HUES64 (cell line): ENCODE data around the gene PARP16.

Experiments used
- H3K27ac ChIP-seq: 2 replicates; pipeline ENCODE4 v1.7.0; 2013; ENCODE audit warnings: low read depth, low read length, inconsistent platforms
- H3K27me3 ChIP-seq: 2 replicates; pipeline ENCODE4 v1.6.1; 2013; ENCODE audit warnings: mild to moderate bottlenecking, low read length; ENCODE audit not compliant: insufficient read depth
- H3K36me3 ChIP-seq: 2 replicates; pipeline ENCODE4 v1.6.1; 2013; ENCODE audit warnings: mild to moderate bottlenecking, low read length; ENCODE audit not compliant: insufficient read depth
- H3K4me1 ChIP-seq: 2 replicates; pipeline ENCODE4 v1.6.1; 2013; ENCODE audit warnings: mild to moderate bottlenecking, low read length, moderate library complexity; ENCODE audit not compliant: insufficient read depth
- H3K4me3 ChIP-seq: 2 replicates; pipeline ENCODE4 v1.5.1; 2013; ENCODE audit warnings: mild to moderate bottlenecking, low read length, moderate library complexity
- H3K9ac ChIP-seq: 2 replicates; pipeline ENCODE4 v1.6.1; 2013; ENCODE audit warnings: mild to moderate bottlenecking, low read depth, low read length
- H3K9me3 ChIP-seq: 2 replicates; pipeline ENCODE4 v1.6.1; 2013; ENCODE audit warnings: low read depth, low read length; ENCODE audit not compliant: insufficient read depth
- WGBS: fragments of 150-250, 120-280 bp; methylation state at CpG from one replicate; pipeline ENCODE4 v1.1.7; 2013; ENCODE audit warnings: missing lambda C conversion rate; 5-methylcytosine and 5-hydroxymethylcytosine counted together

The PARP16 gene

GRCh38 chr15:65329288-65329983 is 42.8 kb upstream of the PARP16 start:
- Histone ChIP-seq H3K4me1 (peaks cover 13% of the 10 kb centered on the region), H3K27ac (no peak overlapping the region), H3K36me3 (peaks cover 36% of the 10 kb centered on the region), H3K9ac (no peak overlapping the region), H3K9me3 (no peaks in the 10 kb centered on the region), H3K4me3 (no peak overlapping the region), H3K27me3 (no peaks in the 10 kb centered on the region)
- 96% methylated on average over 21 of the region's 21 CpGs for WGBS

GRCh38 chr15:65328506-65329287 is 42.0 kb upstream of the PARP16 start:
- Histone ChIP-seq H3K36me3 (peaks cover 36% of the 10 kb centered on the region), H3K4me3 (no peak overlapping the region), H3K27me3 (no peaks in the 10 kb centered on the region), H3K27ac (no peak overlapping the region), H3K9me3 (no peaks in the 10 kb centered on the region), H3K4me1 (peaks cover 6% of the 10 kb centered on the region), H3K9ac (no peak overlapping the region)
- WGBS: 96% methylated on average over 21 of the region's 21 CpGs

DNA sequence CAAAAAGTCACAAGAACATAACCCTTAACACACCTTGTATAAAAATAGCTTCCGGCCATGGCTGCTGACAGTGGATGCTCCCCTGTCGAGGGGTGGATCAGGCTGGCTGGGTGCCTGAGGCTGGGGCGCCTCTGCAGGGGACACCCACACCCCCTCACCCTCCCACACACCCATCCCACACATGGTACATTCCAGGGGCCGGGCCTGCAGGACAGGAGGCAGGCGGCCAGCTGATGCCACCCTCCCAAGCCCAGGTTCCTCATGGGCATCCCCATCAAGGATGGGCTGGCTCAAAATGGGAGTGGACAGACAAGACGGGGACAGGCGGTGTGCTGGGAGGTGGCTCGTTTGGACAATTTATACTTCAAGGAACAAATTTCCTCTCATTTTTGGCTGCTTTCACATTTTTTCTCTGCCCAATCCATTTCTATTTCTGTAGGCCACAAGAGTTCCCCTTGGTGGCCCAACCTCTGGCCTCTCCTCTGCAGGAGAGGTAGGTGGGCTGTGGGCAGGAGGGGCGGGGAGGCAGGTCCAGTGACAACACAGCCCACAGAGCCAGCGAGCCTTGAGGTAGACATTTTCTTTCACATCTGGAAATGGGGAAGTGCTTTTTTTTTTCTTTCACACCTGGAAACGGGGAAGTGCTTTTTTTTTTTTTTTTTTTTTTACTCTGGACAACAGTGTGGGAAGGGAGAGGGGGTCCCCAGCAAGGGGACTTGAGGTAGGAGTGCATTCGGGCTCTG is 41.1 kb upstream of the PARP16 start:
- no peak overlapping the region for H3K27ac ChIP-seq
- no peaks in the 10 kb centered on the region for H3K9me3 ChIP-seq
- 95% methylated on average over 12 of the region's 12 CpGs for WGBS
- no peak overlapping the region for H3K4me3 ChIP-seq
- no peaks in the 10 kb centered on the region for H3K27me3 ChIP-seq
- no peak overlapping the region for H3K9ac ChIP-seq
- H3K4me1 ChIP-seq: no peaks in the 10 kb centered on the region
- peaks cover 34% of the 10 kb centered on the region for H3K36me3 ChIP-seq

- no peaks in the 10 kb centered on the region for H3K27me3 ChIP-seq
Observed at GRCh38 chr15:65326818-65327217, 40.1 kb upstream of the PARP16 start.

DNA sequence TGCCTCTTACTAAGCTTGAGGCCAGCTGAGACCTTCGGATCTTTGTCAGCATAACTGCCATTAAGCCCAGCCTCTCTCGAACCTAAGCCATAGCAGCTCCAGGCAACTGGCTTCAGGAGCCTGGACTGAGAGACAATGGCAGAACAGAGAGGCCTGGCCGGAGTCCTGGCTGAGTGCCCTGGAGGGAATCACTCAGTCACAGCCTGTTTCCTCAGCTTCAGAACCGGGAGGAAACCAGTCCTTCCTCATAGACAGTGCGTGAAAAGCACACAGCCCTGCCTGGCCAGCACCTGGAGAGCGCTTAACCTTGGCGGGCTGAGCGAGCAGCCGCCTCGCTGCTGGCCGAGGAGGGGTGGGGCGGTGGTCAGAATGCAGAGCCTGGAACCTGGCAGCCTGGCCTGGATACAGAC is 39.4 kb upstream of the PARP16 start:
- Histone ChIP-seq H3K27ac (no peak overlapping the region), H3K27me3 (no peaks in the 10 kb centered on the region), H3K9me3 (no peaks in the 10 kb centered on the region), H3K4me3 (no peak overlapping the region), H3K36me3 (peaks cover 25% of the 10 kb centered on the region), H3K4me1 (no peaks in the 10 kb centered on the region), H3K9ac (no peak overlapping the region)
- WGBS: 46% methylated on average over 12 of the region's 12 CpGs

More at GRCh38 chr15:65326818-65327217, 40.1 kb upstream of the PARP16 start:
- H3K27ac ChIP-seq: no peak overlapping the region
- no peak overlapping the region for H3K9ac ChIP-seq
- H3K4me3 ChIP-seq: no peak overlapping the region
- no peaks in the 10 kb centered on the region for H3K9me3 ChIP-seq
- H3K4me1 ChIP-seq: no peaks in the 10 kb centered on the region
- 90% methylated on average over 2 of the region's 2 CpGs for WGBS
- peaks cover 32% of the 10 kb centered on the region for H3K36me3 ChIP-seq

DNA sequence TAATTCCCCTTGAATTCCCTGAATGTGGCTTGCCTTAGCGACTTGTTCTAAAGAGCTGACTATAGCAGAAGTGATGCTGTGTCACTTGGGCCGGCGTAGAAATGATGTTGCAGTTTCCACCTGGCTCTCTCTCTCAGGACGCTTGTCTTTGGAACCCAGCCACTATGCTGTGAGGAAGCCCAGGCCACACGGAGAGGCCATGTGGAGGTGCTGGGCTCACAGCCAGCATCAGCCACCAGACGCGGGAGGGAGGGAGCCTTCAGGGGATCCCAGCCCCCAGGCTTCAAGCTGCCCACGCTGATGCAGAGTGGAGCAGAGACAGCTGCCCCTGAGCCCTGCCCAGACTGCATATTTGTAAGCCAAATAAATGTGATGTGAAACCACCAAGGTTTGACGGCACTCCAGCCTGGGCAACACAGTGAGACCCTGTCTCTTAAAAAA is 36.4 kb upstream of the PARP16 start:
- no peak overlapping the region for H3K9ac ChIP-seq
- H3K27me3 ChIP-seq: no peaks in the 10 kb centered on the region
- H3K27ac ChIP-seq: no peak overlapping the region
- H3K4me3 ChIP-seq: no peak overlapping the region
- H3K4me1 ChIP-seq: no peaks in the 10 kb centered on the region
- no peaks in the 10 kb centered on the region for H3K36me3 ChIP-seq
- H3K9me3 ChIP-seq: no peaks in the 10 kb centered on the region
- 80% methylated on average over 9 of the region's 9 CpGs for WGBS

DNA sequence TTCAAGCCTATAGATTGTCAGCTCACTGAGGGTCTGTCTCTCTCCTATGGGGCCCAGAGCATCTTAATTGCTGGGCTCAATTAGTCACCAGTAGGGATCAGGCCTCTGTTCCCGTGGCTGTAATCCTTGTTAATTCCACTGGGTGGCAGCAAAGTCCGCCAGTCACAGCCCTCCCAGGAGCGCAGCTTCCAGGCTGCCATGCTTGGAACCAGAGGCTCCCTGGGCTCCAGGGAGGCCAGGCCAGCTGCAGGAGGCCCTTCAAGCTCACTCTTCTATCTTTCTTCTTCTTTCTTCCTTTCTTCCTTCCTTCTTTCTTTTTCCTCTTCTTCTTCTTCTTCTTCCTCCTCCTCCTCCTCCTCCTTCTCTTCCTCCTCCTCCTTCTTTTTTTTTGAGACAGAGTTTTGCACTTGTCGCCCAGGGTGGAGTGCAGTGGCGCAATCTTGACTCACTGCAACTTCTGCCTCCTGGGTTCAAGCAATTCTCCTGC is 32.2 kb upstream of the PARP16 start:
- Histone ChIP-seq H3K27ac (no peak overlapping the region), H3K9ac (no peak overlapping the region), H3K36me3 (no peaks in the 10 kb centered on the region), H3K9me3 (no peaks in the 10 kb centered on the region), H3K4me3 (no peak overlapping the region), H3K27me3 (no peaks in the 10 kb centered on the region), H3K4me1 (no peaks in the 10 kb centered on the region)
- WGBS: 40% methylated on average over 5 of the region's 5 CpGs

DNA sequence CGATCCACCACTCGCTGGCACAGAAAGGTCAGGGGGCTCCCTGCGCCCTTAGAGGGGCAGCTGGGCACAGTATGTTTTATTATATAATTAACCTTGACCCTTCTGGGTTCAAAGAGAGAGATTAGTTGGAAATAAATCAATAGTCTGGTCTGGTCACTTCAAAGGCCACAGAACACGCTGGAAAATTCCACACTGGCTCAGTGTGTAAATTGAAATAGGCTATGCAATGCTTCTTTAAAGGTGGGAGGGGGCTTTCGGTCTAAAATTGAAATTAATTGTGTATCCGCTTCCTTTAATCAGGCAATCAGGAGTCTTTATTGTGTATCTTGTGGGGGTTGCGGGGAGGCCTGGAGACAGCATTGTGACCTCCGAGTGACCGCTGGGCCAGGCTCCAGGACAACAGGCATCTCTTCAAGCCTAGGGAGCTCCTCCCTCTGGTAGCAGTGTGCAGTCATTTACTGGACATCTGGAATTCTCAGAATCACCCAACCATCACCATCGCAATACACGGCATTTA is 25.8 kb upstream of the PARP16 start:
- Histone ChIP-seq H3K9ac (no peak overlapping the region), H3K9me3 (no peaks in the 10 kb centered on the region), H3K27ac (no peak overlapping the region), H3K4me3 (no peak overlapping the region), H3K36me3 (no peaks in the 10 kb centered on the region), H3K4me1 (no peaks in the 10 kb centered on the region), H3K27me3 (no peaks in the 10 kb centered on the region)
- WGBS: 91% methylated on average over 11 of the region's 11 CpGs

DNA sequence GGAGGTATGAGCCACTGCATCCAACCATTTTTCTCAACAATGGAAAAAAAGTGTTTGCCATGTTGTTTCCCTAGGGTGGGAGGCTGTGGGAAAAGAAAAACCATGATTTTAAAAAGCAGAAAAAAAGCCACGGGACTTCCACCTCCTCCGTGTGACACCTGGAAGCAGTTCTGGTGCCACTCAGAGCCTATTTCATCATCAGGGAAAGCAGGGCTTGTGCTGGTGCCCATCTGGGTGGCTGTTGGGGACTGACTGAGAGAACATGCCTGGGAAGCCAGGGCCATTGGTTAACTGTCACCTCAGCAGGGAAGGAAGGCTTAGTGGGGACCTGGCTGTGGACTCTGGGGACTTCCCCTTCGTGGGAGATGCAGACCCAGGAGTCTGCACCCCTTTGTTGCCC is 25.1 kb upstream of the PARP16 start:
- 78% methylated on average over 3 of the region's 3 CpGs for WGBS
- no peak overlapping the region for H3K4me3 ChIP-seq

DNA sequence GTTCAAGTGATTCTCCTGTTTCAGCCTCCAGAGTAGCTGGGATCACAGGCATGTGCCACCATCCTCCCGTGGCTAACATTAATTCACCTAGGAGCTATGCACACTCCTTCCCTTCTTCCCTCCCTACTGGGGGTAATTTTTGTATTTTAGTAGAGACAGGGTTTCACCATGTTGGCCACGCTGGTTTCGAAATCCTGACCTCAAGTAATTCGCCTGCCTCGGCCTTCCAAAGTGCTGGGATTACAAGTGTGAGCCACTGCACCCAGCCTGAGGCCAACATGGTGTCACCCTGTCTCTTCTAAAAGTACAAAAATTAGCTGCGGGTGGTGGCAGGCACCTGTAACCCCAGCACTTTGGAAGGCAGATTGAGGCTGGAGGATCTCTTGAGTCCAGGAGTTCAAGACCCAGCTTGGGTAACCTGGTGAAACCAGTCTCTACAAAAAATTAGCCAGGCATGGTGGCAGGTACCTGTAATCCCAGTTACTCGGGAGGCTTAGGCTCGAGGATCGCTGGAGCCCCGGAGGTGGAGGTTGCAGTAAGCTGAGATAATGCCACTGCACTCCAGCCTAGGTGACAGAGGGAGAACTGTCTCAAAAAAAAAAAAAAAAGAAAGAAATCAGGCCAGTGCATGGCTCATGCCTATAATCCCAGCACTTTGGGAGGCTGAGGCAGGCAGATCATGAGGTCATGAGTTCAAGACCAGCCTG is 23.9 kb upstream of the PARP16 start:
- Histone ChIP-seq H3K36me3 (no peaks in the 10 kb centered on the region), H3K9me3 (no peaks in the 10 kb centered on the region), H3K27ac (no peak overlapping the region), H3K27me3 (no peaks in the 10 kb centered on the region), H3K9ac (no peak overlapping the region), H3K4me3 (no peak overlapping the region), H3K4me1 (no peaks in the 10 kb centered on the region)
- WGBS: 91% methylated on average over 10 of the region's 10 CpGs

More for the DNA sequence above, 25.1 kb upstream of the PARP16 start:
- Histone ChIP-seq H3K4me1 (no peaks in the 10 kb centered on the region), H3K27me3 (no peaks in the 10 kb centered on the region), H3K36me3 (no peaks in the 10 kb centered on the region), H3K9me3 (no peaks in the 10 kb centered on the region), H3K9ac (no peak overlapping the region), H3K27ac (no peak overlapping the region)
